Endothelial cell of umbilical vein (primary cell): ENCODE data around the gene FUZ. TPM values are rescaled to one million over a fixed set of nuclear protein-coding genes. Genes with fewer than 3 reads are reported as not detected.

Experiments
- BruUV-seq: library from RNA; stranded (reverse); fragments of 400-500 nt; replicated peaks from 2 replicates; lab custom pipeline; 2021; lab: Mats Ljungman, UMichigan
- CTCF ChIA-PET: fragments of 300-600, 350-600 bp; sonication (Branson Sonifier 250); formaldehyde crosslinking; loops from one replicate; lab custom pipeline; 2021; ENCODE audit warnings: antibody characterized with exemption, inconsistent platforms; lab: Charles Lee
- POLR2A ChIA-PET: fragments of 300-600, 350-600 bp; sonication (Branson Sonifier 250); formaldehyde crosslinking; loops from one replicate; lab custom pipeline; 2021; ENCODE audit warnings: antibody characterized with exemption, inconsistent platforms; lab: Charles Lee
- DNase-seq: peaks from one replicate; pipeline ENCODE4 v3.0.0-alpha.2; 2011; ENCODE audit warnings: low read depth, low spot score
- FAIRE-seq: peaks from 2 replicates; lab custom pipeline; 2011; peaks lifted over from hg19 to GRCh38; lab: Jason Lieb, UNC
- H2AFZ ChIP-seq: 2 replicates; pipeline ENCODE4 v1.6.0; 2012; ENCODE audit warnings: low read depth, low read length, control low read depth, inconsistent platforms
- H3K27ac ChIP-seq: 2 replicates; pipeline ENCODE4 v1.5.1; 2011; ENCODE audit warnings: low read depth, mild to moderate bottlenecking, control low read depth, low read length, moderate library complexity; ENCODE audit not compliant: insufficient read depth
- H3K27me3 ChIP-seq, 2 experiments: 2 replicates each; pipeline versions ENCODE4 v1.6.0 to v1.6.1; 2011; ENCODE audit warnings: low read length in 2 of 2, mixed read lengths in 1 of 2; ENCODE audit not compliant: control insufficient read depth in 2 of 2, insufficient read depth in 2 of 2
- H3K36me3 ChIP-seq, 2 experiments: 2 replicates in 1 of 2; 3 replicates in 1 of 2; pipeline ENCODE4 v1.5.1; 2011; ENCODE audit warnings: low read length in 2 of 2, mild to moderate bottlenecking in 1 of 2, moderate library complexity in 1 of 2; ENCODE audit not compliant: control insufficient read depth in 2 of 2, insufficient read depth in 2 of 2; ENCODE audit errors: extremely low read depth in 1 of 2
- H3K4me1 ChIP-seq: 3 replicates; pipeline ENCODE4 v1.5.1; 2011; ENCODE audit warnings: mild to moderate bottlenecking, low read length; ENCODE audit not compliant: control insufficient read depth, insufficient read depth; ENCODE audit errors: extremely low read depth
- H3K4me2 ChIP-seq: 2 replicates; pipeline ENCODE4 v1.6.1; 2011; ENCODE audit warnings: low read length, control low read depth, mixed read lengths; ENCODE audit not compliant: insufficient read depth
- H3K4me3 ChIP-seq, 3 experiments: fragments of 200-600 bp in 1 of 3; sonication (generic), shearing (Covaris generic) in 1 of 3; replicated peaks in 1 of 3; 2 replicates each; pipeline ENCODE4 v1.5.1; 2011 to 2016; ENCODE audit warnings: control low read depth in 3 of 3, low read length in 3 of 3, mild to moderate bottlenecking in 2 of 3, inconsistent platforms in 1 of 3, low read depth in 1 of 3, moderate library complexity in 1 of 3; ENCODE audit not compliant: insufficient read depth in 1 of 3
- H3K79me2 ChIP-seq: 2 replicates; pipeline ENCODE4 v1.6.0; 2012; ENCODE audit warnings: low read length, inconsistent platforms; ENCODE audit not compliant: control insufficient read depth, insufficient read depth
- H3K9ac ChIP-seq: replicated peaks from 2 replicates; pipeline ENCODE3; 2011; ENCODE audit warnings: low read length, control low read depth; ENCODE audit not compliant: insufficient read depth; ENCODE audit errors: extremely low read depth
- H3K9me1 ChIP-seq: replicated peaks from 3 replicates; pipeline ENCODE4 v1.6.0; 2011; ENCODE audit warnings: mild to moderate bottlenecking, low read length; ENCODE audit not compliant: control insufficient read depth, insufficient read depth; ENCODE audit errors: extremely low read depth
- H3K9me3 ChIP-seq: replicated peaks from 2 replicates; pipeline ENCODE4 v1.5.1; 2012; ENCODE audit warnings: low read length, inconsistent platforms; ENCODE audit not compliant: control insufficient read depth, insufficient read depth
- H4K20me1 ChIP-seq: replicated peaks from 2 replicates; pipeline ENCODE3; 2011; ENCODE audit warnings: mild to moderate bottlenecking, low read length; ENCODE audit not compliant: control insufficient read depth, insufficient read depth; ENCODE audit errors: extremely low read depth
- EZH2 ChIP-seq: IDR thresholded peaks from 2 replicates; pipeline ENCODE4 v1.6.1; 2012; ENCODE audit warnings: borderline replicate concordance, low read depth, mild to moderate bottlenecking, moderate library complexity, low read length, inconsistent platforms; ENCODE audit not compliant: severe bottlenecking
- FOS ChIP-seq: IDR thresholded peaks from 2 replicates; pipeline ENCODE4 v1.6.1; 2011; ENCODE audit warnings: mild to moderate bottlenecking, low read length, moderate library complexity, borderline replicate concordance; ENCODE audit not compliant: insufficient read depth
- GATA2 ChIP-seq: IDR thresholded peaks from 2 replicates; pipeline ENCODE4 v1.7.0; 2011; ENCODE audit warnings: low read depth, mild to moderate bottlenecking, moderate library complexity, mixed read lengths, low read length; ENCODE audit not compliant: insufficient read length, insufficient read depth
- JUN ChIP-seq: IDR thresholded peaks from 2 replicates; pipeline ENCODE4 v1.6.1; 2011; ENCODE audit warnings: borderline replicate concordance, low read depth; ENCODE audit not compliant: insufficient read length, insufficient read depth
- MYC ChIP-seq: IDR thresholded peaks from one replicate; pipeline ENCODE4 v1.6.1; 2011; ENCODE audit warnings: mild to moderate bottlenecking, low read depth, low read length
- POLR2A ChIP-seq: IDR thresholded peaks from 2 replicates; pipeline ENCODE4 v1.6.1; 2012; ENCODE audit warnings: low read depth, mild to moderate bottlenecking, control low read depth, low read length
- POLR2AphosphoS5 ChIP-seq: IDR thresholded peaks from 2 replicates; pipeline ENCODE4 v1.6.1; 2012; ENCODE audit warnings: low read depth, mild to moderate bottlenecking, control low read depth, low read length, moderate library complexity; ENCODE audit not compliant: insufficient read depth
- dilution Hi-C: fragments of 300-500 bp; cut with MboI; formaldehyde crosslinking; loops from one replicate; pipeline ENCODE4 v1.15.0; 2019; ENCODE audit warnings: low sequenced_read_pairs; ENCODE audit not compliant: extremely low pct_ligation_motif_present
- intact Hi-C: fragments of 100-400 bp; cut with micrococcal nuclease; formaldehyde crosslinking; loops from one replicate; pipeline ENCODE4 v1.10.0; 2022
- polyA plus RNA-seq, 4 experiments: library from polyadenylated mRNA; depleted of rRNA in 3 of 4; stranded (reverse) in 3 of 4; unstranded in 1 of 4; fragments of >200 nt; gene quantifications; 2 replicates each; pipeline versions ENCODE4 v1.2.1 to v1.2.3, GENCODE V29; 2011 to 2012; ENCODE audit warnings: missing spikeins in 1 of 4
- total RNA-seq: library from RNA; stranded (reverse); gene quantifications from 2 replicates; pipeline ENCODE4 v1.2.3, GENCODE V29; 2021
- TF ChIP-seq, protein P1 (sequence below): IDR thresholded peaks from 2 replicates; pipeline ENCODE4 v1.6.1; 2011; ENCODE audit not compliant: insufficient read depth, insufficient read length
- TF ChIP-seq, protein P2 (sequence below), 2 donors: IDR thresholded peaks; 1 replicate in 1 of 2; 2 replicates in 1 of 2; pipeline ENCODE4 v1.5.1; 2011; ENCODE audit warnings: low read length in 2 of 2, mild to moderate bottlenecking in 2 of 2, moderate library complexity in 2 of 2, control low read depth in 1 of 2, inconsistent platforms in 1 of 2, low read depth in 1 of 2; ENCODE audit not compliant: insufficient read depth in 1 of 2; ENCODE audit errors: extremely low read depth in 1 of 2

FUZ gene
- total and polyA plus RNA-seq, 2 donors (not counting 3 experiments of a cell fraction or from before 2014, with no cell fraction given), result 12.3 to 14.0 TPM

- Histone ChIP-seq H3K9ac (no peak overlapping the region), H3K79me2 (no peaks in the 10 kb centered on the region), H3K36me3 (no peaks in the 10 kb centered on the region), H3K9me1 (no peaks in the 10 kb centered on the region), H3K4me1 (peaks cover 20% of the 10 kb centered on the region), H2AFZ (no peak overlapping the region), H4K20me1 (no peaks in the 10 kb centered on the region), H3K27me3 (no peaks in the 10 kb centered on the region), H3K9me3 (no peaks in the 10 kb centered on the region), H3K27ac (no peak overlapping the region), H3K4me2 (no peak overlapping the region), H3K4me3 (no peak overlapping the region)
- intact Hi-C loops, result loop anchor here (2.0 to 5.0 kb wide), 3 partner anchors 43 to 313 kb away; partner anchors contain the start of genes ADM5, AP2A1 and RPS11
- TF ChIP-seq EZH2 (no peak), MYC (no peak), POLR2AphosphoS5 (no peak), FOS (no peak), JUN (no peak), POLR2A (no peak), GATA2 (no peak)
- TF ChIP-seq, protein P1, sequence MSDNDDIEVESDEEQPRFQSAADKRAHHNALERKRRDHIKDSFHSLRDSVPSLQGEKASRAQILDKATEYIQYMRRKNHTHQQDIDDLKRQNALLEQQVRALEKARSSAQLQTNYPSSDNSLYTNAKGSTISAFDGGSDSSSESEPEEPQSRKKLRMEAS, result no peak
- TF ChIP-seq, protein P2, sequence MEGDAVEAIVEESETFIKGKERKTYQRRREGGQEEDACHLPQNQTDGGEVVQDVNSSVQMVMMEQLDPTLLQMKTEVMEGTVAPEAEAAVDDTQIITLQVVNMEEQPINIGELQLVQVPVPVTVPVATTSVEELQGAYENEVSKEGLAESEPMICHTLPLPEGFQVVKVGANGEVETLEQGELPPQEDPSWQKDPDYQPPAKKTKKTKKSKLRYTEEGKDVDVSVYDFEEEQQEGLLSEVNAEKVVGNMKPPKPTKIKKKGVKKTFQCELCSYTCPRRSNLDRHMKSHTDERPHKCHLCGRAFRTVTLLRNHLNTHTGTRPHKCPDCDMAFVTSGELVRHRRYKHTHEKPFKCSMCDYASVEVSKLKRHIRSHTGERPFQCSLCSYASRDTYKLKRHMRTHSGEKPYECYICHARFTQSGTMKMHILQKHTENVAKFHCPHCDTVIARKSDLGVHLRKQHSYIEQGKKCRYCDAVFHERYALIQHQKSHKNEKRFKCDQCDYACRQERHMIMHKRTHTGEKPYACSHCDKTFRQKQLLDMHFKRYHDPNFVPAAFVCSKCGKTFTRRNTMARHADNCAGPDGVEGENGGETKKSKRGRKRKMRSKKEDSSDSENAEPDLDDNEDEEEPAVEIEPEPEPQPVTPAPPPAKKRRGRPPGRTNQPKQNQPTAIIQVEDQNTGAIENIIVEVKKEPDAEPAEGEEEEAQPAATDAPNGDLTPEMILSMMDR (IDR thresholded peaks at IDR 0.05; ENCODE audit: extremely low read depth in 1 of 2, insufficient read depth in 1 of 2, low read depth in 1 of 2, low read length in 2 of 2), result no peak
- ChIA-PET CTCF (interaction anchor here (0.8 to 1.1 kb wide), 2 partner anchors 49 to 58 kb away, joined by 3 read pairs; no protein-coding TSS in a partner anchor), POLR2A (no interaction called here)
- dilution Hi-C loops, result no loop called here
- no peak for DNase-seq
- no peak for FAIRE-seq
- BruUV-seq, result no TSS peak
These were observed 3.1 kb downstream of the FUZ start for GRCh38 chr19:49809941-49810389.
